IPS-20b (cell line): ENCODE results near the gene MMRN1.

Source experiments
- H3K27ac ChIP-seq: one replicate; pipeline ENCODE4 v1.5.1; 2013; ENCODE audit warnings: low read length
- H3K27me3 ChIP-seq: 2 replicates; pipeline ENCODE4 v1.6.1; 2013; ENCODE audit warnings: mild to moderate bottlenecking, low read length, inconsistent platforms; ENCODE audit not compliant: insufficient read depth
- H3K36me3 ChIP-seq: 2 replicates; pipeline ENCODE4 v1.6.1; 2013; ENCODE audit warnings: low read depth, mild to moderate bottlenecking, inconsistent platforms, low read length, moderate library complexity; ENCODE audit not compliant: insufficient read depth
- H3K4me1 ChIP-seq: 2 replicates; pipeline ENCODE4 v1.6.1; 2013; ENCODE audit warnings: mild to moderate bottlenecking, control low read depth, inconsistent platforms, low read length, moderate library complexity; ENCODE audit not compliant: insufficient read depth
- H3K4me3 ChIP-seq: 2 replicates; pipeline ENCODE4 v1.5.1; 2013; ENCODE audit warnings: mild to moderate bottlenecking, low read length, inconsistent platforms
- H3K9ac ChIP-seq: 2 replicates; pipeline ENCODE4 v1.6.1; 2013; ENCODE audit warnings: low read depth, mild to moderate bottlenecking, inconsistent platforms, low read length, moderate library complexity
- H3K9me3 ChIP-seq: 2 replicates; pipeline ENCODE4 v1.6.1; 2013; ENCODE audit warnings: mild to moderate bottlenecking, low read depth, low read length, inconsistent platforms; ENCODE audit not compliant: insufficient read depth

The MMRN1 gene, protein sequence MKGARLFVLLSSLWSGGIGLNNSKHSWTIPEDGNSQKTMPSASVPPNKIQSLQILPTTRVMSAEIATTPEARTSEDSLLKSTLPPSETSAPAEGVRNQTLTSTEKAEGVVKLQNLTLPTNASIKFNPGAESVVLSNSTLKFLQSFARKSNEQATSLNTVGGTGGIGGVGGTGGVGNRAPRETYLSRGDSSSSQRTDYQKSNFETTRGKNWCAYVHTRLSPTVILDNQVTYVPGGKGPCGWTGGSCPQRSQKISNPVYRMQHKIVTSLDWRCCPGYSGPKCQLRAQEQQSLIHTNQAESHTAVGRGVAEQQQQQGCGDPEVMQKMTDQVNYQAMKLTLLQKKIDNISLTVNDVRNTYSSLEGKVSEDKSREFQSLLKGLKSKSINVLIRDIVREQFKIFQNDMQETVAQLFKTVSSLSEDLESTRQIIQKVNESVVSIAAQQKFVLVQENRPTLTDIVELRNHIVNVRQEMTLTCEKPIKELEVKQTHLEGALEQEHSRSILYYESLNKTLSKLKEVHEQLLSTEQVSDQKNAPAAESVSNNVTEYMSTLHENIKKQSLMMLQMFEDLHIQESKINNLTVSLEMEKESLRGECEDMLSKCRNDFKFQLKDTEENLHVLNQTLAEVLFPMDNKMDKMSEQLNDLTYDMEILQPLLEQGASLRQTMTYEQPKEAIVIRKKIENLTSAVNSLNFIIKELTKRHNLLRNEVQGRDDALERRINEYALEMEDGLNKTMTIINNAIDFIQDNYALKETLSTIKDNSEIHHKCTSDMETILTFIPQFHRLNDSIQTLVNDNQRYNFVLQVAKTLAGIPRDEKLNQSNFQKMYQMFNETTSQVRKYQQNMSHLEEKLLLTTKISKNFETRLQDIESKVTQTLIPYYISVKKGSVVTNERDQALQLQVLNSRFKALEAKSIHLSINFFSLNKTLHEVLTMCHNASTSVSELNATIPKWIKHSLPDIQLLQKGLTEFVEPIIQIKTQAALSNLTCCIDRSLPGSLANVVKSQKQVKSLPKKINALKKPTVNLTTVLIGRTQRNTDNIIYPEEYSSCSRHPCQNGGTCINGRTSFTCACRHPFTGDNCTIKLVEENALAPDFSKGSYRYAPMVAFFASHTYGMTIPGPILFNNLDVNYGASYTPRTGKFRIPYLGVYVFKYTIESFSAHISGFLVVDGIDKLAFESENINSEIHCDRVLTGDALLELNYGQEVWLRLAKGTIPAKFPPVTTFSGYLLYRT

DNA sequence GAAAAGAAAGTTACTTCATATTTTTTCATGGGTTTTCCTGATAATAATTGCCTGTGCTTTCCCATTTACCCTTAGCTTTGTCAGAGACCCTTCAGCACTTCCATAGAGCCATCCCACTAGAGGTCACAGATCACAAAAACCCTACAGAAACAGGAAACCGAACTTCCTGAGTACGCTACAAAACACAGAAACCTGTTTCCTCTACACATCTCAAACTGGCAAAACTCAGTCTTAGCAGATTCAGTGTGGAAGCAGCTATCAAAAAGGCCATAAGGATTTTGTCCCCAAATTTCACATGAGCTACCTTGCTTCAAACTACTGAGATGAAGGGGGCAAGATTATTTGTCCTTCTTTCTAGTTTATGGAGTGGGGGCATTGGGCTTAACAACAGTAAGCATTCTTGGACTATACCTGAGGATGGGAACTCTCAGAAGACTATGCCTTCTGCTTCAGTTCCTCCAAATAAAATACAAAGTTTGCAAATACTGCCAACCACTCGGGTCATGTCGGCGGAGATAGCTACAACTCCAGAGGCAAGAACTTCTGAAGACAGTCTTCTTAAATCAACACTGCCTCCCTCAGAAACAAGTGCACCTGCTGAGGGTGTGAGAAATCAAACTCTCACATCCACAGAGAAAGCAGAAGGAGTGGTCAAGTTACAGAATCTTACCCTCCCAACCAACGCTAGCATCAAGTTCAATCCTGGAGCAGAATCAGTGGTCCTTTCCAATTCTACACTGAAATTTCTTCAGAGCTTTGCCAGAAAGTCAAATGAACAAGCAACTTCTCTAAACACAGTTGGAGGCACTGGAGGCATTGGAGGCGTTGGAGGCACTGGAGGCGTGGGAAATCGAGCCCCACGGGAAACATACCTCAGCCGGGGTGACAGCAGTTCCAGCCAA, at the start of gene MMRN1:
MMRN1 (plus strand) TSS at position 206 of the 902 bp plus-strand sequence; CDS start at position 324, 118 bp downstream.
- Histone ChIP-seq H3K27me3 (no peaks in the 10 kb centered on the region), H3K36me3 (no peaks in the 10 kb centered on the region), H3K4me1 (no peaks in the 10 kb centered on the region), H3K27ac (no peak within 1 kb of the TSS), H3K9me3 (no peaks in the 10 kb centered on the region), H3K4me3 (no peak within 1 kb of the TSS), H3K9ac (no peak within 1 kb of the TSS)

DNA sequence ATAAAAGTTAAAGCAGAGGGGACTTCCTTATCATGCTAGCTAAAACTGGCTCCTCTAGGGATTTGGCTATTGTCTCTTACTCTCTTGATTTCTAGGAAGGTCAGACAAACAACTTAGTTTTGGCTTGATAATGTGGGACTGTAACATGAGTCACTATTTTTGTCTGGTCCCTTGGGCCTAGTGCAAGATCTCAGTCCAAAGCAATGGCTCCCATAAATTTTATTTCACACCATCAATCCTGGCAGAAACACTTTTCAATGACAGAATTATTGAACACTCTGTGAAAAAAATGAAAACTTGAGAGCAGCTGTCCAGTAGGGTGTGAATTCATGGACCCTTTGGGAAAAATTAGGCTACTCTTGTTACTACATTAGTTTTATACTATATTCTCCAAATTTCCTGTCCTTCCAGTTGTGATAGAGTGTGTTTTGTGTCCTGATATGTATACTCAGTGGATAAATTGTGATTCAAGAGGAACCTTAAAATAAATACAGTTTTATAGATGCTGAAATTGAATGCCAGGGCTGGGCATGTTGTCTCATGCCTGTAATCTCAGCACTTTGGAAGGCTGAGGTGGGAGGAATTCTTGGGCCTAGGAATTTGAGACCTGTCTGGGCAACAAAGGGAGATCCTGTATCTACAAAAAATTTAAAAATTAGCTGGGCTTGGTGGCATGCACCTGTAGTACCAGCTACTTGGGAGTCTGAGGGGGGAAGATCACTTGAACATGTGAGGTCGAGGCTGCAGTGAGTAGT, 46.9 kb upstream of the MMRN1 start:
- Histone ChIP-seq H3K27ac (no peak overlapping the region), H3K4me3 (no peak overlapping the region), H3K36me3 (no peaks in the 10 kb centered on the region), H3K27me3 (no peaks in the 10 kb centered on the region), H3K4me1 (no peaks in the 10 kb centered on the region), H3K9ac (no peak overlapping the region), H3K9me3 (no peaks in the 10 kb centered on the region; the same call in 1 of the 2 replicates)

DNA sequence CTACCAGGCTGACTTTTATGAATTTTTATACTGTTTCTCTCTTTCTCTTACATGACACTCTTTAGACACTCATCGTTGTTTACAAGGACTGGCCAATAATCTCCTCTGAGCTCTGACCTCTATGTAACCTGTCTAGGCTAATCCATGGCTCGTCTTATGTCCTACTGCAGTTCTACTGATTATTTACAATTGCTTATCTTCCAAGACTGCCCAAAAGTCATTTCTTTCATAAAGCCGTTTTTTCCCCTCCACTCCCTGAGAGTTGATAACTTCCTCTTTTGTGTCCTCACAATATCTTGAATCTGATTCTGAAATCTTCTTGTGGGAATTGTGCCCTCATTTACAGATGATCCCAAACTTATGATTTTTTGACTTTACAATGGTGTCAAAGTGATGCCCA, 39.4 kb upstream of the MMRN1 start:
- Histone ChIP-seq H3K9me3 (peaks cover 13% of the 10 kb centered on the region), H3K36me3 (no peaks in the 10 kb centered on the region), H3K4me1 (no peaks in the 10 kb centered on the region), H3K27ac (no peak overlapping the region), H3K27me3 (no peaks in the 10 kb centered on the region), H3K4me3 (no peak overlapping the region), H3K9ac (no peak overlapping the region)

DNA sequence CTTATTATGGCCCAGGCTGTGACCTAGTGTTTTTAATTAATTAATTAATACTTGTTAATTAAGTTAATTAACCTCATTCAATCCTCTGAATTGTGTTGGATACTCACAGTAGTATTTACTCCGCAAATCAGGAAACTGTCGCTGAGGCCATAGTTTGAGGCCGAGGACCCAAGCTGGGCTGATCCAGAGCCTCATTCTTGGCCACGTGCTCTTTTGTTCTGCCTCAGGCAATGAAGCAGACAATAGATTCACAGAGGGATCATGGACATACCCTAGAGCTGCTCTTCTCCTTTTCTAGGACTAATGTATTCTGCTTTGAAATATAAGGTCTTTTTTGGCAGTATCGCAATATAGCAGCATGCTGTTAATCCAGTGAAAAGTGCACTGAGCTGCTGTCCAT, 33.7 kb upstream of the MMRN1 start:
- Histone ChIP-seq H3K27ac (no peak overlapping the region), H3K9me3 (peaks cover 5% of the 10 kb centered on the region), H3K36me3 (no peaks in the 10 kb centered on the region), H3K9ac (no peak overlapping the region), H3K4me1 (no peaks in the 10 kb centered on the region), H3K27me3 (no peaks in the 10 kb centered on the region), H3K4me3 (no peak overlapping the region)

DNA sequence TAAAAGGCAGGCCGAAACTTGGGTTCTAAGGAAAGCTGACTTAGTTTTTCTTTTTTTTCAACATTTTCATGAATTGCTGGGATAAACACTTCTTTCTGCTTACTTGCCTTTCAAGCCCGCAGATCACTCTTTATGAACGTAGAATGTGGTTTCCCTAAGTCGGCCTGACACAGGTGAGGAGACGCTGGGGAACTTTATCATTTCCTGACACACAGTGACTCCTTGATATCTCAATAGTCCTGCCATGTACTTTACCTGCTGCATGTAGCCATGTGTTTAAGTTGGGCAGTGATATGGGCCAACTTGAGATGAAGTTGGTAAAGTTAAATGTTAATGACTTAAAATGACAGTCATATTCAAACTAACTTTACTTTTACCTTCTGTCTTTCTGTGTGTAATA, 31.1 kb upstream of the MMRN1 start:
- no peaks in the 10 kb centered on the region for H3K36me3 ChIP-seq
- no peak overlapping the region for H3K4me3 ChIP-seq
- H3K27ac ChIP-seq: no peak overlapping the region
- H3K27me3 ChIP-seq: no peaks in the 10 kb centered on the region
- no peak overlapping the region for H3K9ac ChIP-seq
- no peaks in the 10 kb centered on the region for H3K9me3 ChIP-seq
- no peaks in the 10 kb centered on the region for H3K4me1 ChIP-seq

DNA sequence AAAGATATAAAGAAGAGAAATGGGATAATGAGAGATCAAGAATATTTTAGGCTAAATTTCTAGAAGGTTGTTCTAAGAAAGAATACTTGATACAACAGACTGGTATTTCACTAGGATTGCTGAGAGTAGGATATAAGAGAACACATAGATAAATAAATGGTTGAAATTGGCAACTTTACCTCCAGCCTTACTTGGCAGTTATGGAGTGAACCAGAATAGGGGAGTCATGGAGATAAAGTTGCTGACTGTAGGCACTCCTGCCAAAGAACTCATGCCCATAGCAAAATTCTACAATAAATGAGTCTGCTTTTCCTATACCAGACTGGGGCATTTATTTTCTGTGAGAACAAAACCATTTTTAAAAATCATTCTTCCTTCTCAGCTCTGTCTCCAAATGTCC, 26.4 kb upstream of the MMRN1 start:
- Histone ChIP-seq H3K27me3 (no peaks in the 10 kb centered on the region), H3K9me3 (no peaks in the 10 kb centered on the region), H3K36me3 (no peaks in the 10 kb centered on the region), H3K27ac (no peak overlapping the region), H3K4me1 (no peaks in the 10 kb centered on the region), H3K4me3 (no peak overlapping the region), H3K9ac (no peak overlapping the region)

DNA sequence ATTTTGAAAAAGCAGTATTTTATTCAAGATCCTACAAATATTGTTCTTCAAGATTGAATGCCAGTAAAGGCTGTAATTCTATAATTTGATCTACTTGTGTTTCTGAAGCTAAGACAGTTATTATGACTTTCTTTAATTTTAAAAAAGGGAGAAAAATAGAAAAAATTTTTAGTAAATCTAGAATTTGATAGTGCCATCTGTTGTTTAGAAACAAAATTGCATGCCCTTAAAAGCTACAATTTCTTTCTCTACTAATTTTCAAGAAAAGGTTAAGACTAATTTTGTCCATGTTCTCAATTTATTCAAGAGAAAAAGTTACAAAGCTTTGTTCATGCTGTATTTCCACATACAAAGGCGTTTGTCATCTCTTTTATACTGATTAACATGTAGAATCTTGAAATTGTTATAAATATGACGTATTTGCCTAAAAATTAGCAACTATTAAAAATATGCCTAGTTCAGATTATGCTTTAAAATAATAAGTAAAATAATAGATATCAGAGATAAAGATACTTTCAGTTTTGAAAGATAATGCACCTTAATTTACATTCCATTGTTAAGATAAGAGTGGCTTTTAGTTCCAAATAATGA, 25.6 kb upstream of the MMRN1 start:
- Histone ChIP-seq H3K36me3 (no peaks in the 10 kb centered on the region), H3K4me3 (no peak overlapping the region), H3K4me1 (no peaks in the 10 kb centered on the region), H3K9ac (no peak overlapping the region), H3K9me3 (no peaks in the 10 kb centered on the region), H3K27ac (no peak overlapping the region), H3K27me3 (no peaks in the 10 kb centered on the region)

DNA sequence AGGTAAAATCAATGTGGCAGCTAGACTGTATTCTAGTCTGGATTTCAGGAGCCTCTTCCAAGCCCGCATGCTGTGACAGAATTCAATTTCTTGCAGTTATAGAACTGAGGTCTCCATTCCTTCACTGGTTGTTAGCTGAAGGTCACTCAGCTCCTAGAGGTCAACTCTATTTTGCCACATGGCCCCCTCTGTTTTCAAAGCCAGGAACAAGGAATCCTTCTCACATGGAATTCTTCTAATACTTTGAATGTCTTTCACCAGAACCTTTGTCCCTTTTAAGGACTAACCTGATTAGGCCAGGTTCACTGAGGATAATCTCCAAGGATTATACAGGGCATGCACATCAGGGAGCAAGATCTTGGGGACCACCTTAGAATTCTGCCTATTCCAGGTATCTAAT, 23.4 kb upstream of the MMRN1 start:
- no peak overlapping the region for H3K4me3 ChIP-seq
- no peaks in the 10 kb centered on the region for H3K27me3 ChIP-seq
- no peak overlapping the region for H3K9ac ChIP-seq
- H3K36me3 ChIP-seq: no peaks in the 10 kb centered on the region
- no peaks in the 10 kb centered on the region for H3K9me3 ChIP-seq
- no peak overlapping the region for H3K27ac ChIP-seq
- H3K4me1 ChIP-seq: no peaks in the 10 kb centered on the region

DNA sequence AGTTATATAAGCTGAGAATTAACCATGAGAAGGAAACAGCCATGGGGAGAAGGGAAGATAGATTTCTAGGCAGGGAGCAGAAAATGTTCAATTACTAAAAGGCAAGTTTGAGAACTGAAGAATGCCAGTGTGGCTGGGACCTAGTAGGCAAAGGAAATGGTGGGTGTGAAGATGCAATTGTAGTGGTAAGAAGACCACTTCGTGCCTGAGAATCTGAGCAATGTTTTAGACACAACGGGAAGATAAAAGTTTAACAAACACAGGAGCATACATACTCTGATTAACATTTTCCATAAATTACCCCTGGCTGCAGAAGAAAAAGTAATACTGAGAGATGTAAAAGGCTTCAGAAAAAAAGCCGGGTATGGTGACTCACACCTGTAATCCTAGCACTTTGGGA, 18.1 kb upstream of the MMRN1 start:
- no peaks in the 10 kb centered on the region for H3K36me3 ChIP-seq
- H3K4me3 ChIP-seq: no peak overlapping the region
- H3K27ac ChIP-seq: no peak overlapping the region
- H3K9ac ChIP-seq: no peak overlapping the region
- no peaks in the 10 kb centered on the region for H3K27me3 ChIP-seq
- H3K4me1 ChIP-seq: no peaks in the 10 kb centered on the region
- H3K9me3 ChIP-seq: no peaks in the 10 kb centered on the region

DNA sequence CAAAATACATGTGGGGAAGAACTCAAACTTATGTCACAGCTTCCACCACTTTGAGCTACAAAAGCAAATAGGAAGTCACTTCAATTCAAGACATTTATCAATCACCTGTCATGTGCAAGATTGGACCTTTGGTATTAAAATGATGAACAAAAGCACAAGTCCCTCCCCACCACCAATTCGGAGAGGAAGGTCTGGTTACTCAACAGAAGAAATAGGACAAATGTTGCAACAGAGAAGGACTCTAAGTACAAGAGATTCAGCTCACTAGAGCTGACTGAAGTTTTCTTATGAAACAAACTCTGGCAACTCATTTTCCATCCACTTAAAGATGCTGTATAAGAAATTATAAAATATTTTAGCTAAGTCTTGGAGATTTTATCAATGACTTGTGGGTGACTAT, 16.0 kb upstream of the MMRN1 start:
- Histone ChIP-seq H3K36me3 (no peaks in the 10 kb centered on the region), H3K9me3 (no peaks in the 10 kb centered on the region), H3K27ac (no peak overlapping the region), H3K27me3 (no peaks in the 10 kb centered on the region), H3K4me1 (no peaks in the 10 kb centered on the region), H3K4me3 (no peak overlapping the region), H3K9ac (no peak overlapping the region)
